ENCODE results near the gene CGNL1. TPM values are rescaled to one million over a fixed set of nuclear protein-coding genes. Genes with fewer than 3 reads are reported as not detected.

The CGNL1 gene
- total RNA-seq, 1 donor from 2014 or later, result 7.1 TPM

DNA sequence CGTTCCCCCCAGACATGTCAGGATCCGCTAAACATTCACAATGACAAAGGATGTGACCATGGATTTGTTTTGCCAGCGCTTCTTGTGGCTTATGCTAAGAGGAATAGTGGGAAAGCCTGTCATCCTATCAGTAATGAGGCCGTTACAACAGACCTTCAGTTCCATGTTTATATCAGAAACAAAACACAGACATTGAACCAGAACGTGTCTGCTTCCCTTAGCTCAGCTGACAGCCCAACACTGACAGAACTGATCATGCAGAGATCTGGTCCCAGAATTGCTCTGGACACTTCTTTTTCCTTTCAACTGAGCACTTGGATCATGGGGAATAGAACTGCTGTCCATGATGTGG lies 157.1 kb downstream of the CGNL1 start:
- Mint-ChIP-seq H3K4me3 (ENCODE audit: unreplicated experiment) (no peak overlapping the region), H3K27ac (ENCODE audit: unreplicated experiment) (no peak overlapping the region), H3K27me3 (ENCODE audit: low read depth) (no peaks in the 10 kb centered on the region), H3K4me1 (ENCODE audit: low read depth) (peaks cover 29% of the 10 kb centered on the region), H3K9me3 (ENCODE audit: low read depth) (no peaks in the 10 kb centered on the region), H3K36me3 (ENCODE audit: low read depth) (peaks cover 4% of the 10 kb centered on the region)
- DNase-seq (ENCODE audit: low spot score), result no peak
- TF ChIP-seq, protein P1, sequence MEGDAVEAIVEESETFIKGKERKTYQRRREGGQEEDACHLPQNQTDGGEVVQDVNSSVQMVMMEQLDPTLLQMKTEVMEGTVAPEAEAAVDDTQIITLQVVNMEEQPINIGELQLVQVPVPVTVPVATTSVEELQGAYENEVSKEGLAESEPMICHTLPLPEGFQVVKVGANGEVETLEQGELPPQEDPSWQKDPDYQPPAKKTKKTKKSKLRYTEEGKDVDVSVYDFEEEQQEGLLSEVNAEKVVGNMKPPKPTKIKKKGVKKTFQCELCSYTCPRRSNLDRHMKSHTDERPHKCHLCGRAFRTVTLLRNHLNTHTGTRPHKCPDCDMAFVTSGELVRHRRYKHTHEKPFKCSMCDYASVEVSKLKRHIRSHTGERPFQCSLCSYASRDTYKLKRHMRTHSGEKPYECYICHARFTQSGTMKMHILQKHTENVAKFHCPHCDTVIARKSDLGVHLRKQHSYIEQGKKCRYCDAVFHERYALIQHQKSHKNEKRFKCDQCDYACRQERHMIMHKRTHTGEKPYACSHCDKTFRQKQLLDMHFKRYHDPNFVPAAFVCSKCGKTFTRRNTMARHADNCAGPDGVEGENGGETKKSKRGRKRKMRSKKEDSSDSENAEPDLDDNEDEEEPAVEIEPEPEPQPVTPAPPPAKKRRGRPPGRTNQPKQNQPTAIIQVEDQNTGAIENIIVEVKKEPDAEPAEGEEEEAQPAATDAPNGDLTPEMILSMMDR (IDR thresholded peaks at IDR 0.05), result no peak

DNA sequence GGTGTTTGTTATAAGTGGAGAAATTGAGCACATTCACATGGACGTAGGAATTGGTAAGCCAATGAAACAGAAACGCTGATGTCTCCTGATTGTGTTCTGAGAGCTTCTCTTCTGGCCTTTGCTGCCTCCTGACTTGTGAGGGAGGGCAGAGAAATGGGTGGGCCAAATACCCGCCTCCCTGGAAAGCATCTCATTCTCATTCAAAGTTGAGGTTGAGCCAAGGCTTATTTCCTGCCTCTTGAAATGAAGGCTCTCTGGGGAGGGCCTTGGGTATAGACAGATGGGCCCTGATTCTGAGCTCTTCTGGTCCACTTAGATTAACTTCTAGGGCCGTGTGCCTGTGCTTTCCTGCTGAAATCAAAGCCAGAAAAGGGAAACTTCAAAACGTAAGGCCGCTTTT lies 158.0 kb downstream of the CGNL1 start:
- Mint-ChIP-seq H3K27me3 (ENCODE audit: low read depth) (no peaks in the 10 kb centered on the region), H3K4me1 (ENCODE audit: low read depth) (peaks cover 29% of the 10 kb centered on the region), H3K36me3 (ENCODE audit: low read depth) (peaks cover 4% of the 10 kb centered on the region), H3K27ac (ENCODE audit: unreplicated experiment) (no peak overlapping the region), H3K9me3 (ENCODE audit: low read depth) (no peaks in the 10 kb centered on the region), H3K4me3 (ENCODE audit: unreplicated experiment) (no peak overlapping the region)
- TF ChIP-seq, protein P1 (IDR thresholded peaks at IDR 0.05), result no peak
- no peak for DNase-seq (ENCODE audit: low spot score)

- no peak for DNase-seq (ENCODE audit: low spot score)
- peaks cover 29% of the 10 kb centered on the region for H3K4me1 Mint-ChIP-seq (ENCODE audit: low read depth)
- H3K4me3 Mint-ChIP-seq (ENCODE audit: unreplicated experiment), result peak overlapping the region; percentile 29
- TF ChIP-seq, protein P1 (IDR thresholded peaks at IDR 0.05), result peak; percentile 59
- H3K36me3 Mint-ChIP-seq (ENCODE audit: low read depth), result peaks cover 4% of the 10 kb centered on the region
- no peaks in the 10 kb centered on the region for H3K9me3 Mint-ChIP-seq (ENCODE audit: low read depth)
- peak overlapping the region; percentile 80 for H3K27ac Mint-ChIP-seq (ENCODE audit: unreplicated experiment)
- H3K27me3 Mint-ChIP-seq (ENCODE audit: low read depth), result no peaks in the 10 kb centered on the region
These were observed 160.8 kb downstream of the CGNL1 start for GRCh38 chr15:57537072-57537471.

- Mint-ChIP-seq H3K27me3 (ENCODE audit: low read depth) (no peaks in the 10 kb centered on the region), H3K4me3 (ENCODE audit: unreplicated experiment) (no peak overlapping the region), H3K27ac (ENCODE audit: unreplicated experiment) (peak overlapping the region; percentile 80), H3K9me3 (ENCODE audit: low read depth) (no peaks in the 10 kb centered on the region), H3K4me1 (ENCODE audit: low read depth) (peaks cover 29% of the 10 kb centered on the region), H3K36me3 (ENCODE audit: low read depth) (no peaks in the 10 kb centered on the region)
- DNase-seq (ENCODE audit: low spot score), result no peak
- TF ChIP-seq, protein P1 (IDR thresholded peaks at IDR 0.05), result no peak
These were observed 161.4 kb downstream of the CGNL1 start for GRCh38 chr15:57537488-57538264.

DNA sequence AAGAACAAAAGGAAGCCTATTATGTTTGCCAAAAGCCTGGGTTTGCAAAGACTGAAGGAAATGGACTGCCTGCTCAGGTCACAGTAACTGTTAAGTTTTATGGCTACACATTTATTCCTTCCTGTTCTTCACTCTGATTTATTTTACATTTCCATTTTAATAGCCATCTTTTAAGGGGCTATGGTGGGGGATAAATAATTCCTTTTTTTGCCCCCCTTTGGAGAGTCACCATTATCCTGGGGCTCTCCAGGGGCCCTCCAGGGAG lies 161.9 kb downstream of the CGNL1 start:
- no peak overlapping the region for H3K4me3 Mint-ChIP-seq (ENCODE audit: unreplicated experiment)
- no peak overlapping the region for H3K27ac Mint-ChIP-seq (ENCODE audit: unreplicated experiment)
- TF ChIP-seq, protein P1 (IDR thresholded peaks at IDR 0.05), result no peak
- peaks cover 29% of the 10 kb centered on the region for H3K4me1 Mint-ChIP-seq (ENCODE audit: low read depth)
- no peak for DNase-seq (ENCODE audit: low spot score)
- H3K9me3 Mint-ChIP-seq (ENCODE audit: low read depth), result no peaks in the 10 kb centered on the region
- H3K36me3 Mint-ChIP-seq (ENCODE audit: low read depth), result no peaks in the 10 kb centered on the region
- H3K27me3 Mint-ChIP-seq (ENCODE audit: low read depth), result no peaks in the 10 kb centered on the region

All from chondrocyte (in vitro differentiated cells).